ENCODE data around the gene GABRB2. TPM values are rescaled to one million over a fixed set of nuclear protein-coding genes. Genes with fewer than 3 reads are reported as not detected.
"Not testable (repeated sequence)": the region's sequence is repeated elsewhere in the genome, so short reads cannot be mapped to it uniquely, and the experiment has no call there.

The GABRB2 gene
- total and polyA plus RNA-seq, 2 of the 13 experiments (the other 11 are each of a cell fraction or from before 2014, with no cell fraction given), result 0.01 TPM; not detected in 1

GRCh38 chr5:161299053-161299452, 247.5 kb downstream of the GABRB2 start (continued):
- TF ChIP-seq ZNF503 (CRISPR knock-in tag; IDR thresholded peaks at IDR 0.05) (no peak), ZNF350 (CRISPR knock-in tag; IDR thresholded peaks at IDR 0.05; ENCODE audit: borderline replicate concordance, low read depth) (no peak), NONO (IDR thresholded peaks at IDR 0.05) (no peak), NONO (CRISPR knock-in tag; conservative IDR thresholded peaks at IDR 0.05) (no peak), BORCS8-MEF2B (CRISPR knock-in tag; IDR thresholded peaks at IDR 0.05) (no peak), ZNF34 (CRISPR knock-in tag; IDR thresholded peaks at IDR 0.05; ENCODE audit: borderline replicate concordance) (no peak), DNMT1 (CRISPR knock-in tag; IDR thresholded peaks at IDR 0.05) (no peak)
- TF ChIP-seq, protein P1, sequence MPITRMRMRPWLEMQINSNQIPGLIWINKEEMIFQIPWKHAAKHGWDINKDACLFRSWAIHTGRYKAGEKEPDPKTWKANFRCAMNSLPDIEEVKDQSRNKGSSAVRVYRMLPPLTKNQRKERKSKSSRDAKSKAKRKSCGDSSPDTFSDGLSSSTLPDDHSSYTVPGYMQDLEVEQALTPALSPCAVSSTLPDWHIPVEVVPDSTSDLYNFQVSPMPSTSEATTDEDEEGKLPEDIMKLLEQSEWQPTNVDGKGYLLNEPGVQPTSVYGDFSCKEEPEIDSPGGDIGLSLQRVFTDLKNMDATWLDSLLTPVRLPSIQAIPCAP (CRISPR knock-in tag; IDR thresholded peaks at IDR 0.05; ENCODE audit: low read depth), result no peak

- H2AFZ ChIP-seq (ENCODE audit: low read length); in situ Hi-C loops (cut with HindIII; ENCODE audit: extremely low pct_ligation_motif_present, low pct_unique_long_range_greater_than_20kb); BruUV-seq (replicated peaks); intact Hi-C loops (cut with micrococcal nuclease; ENCODE audit: unreplicated experiment); H3K4me1 ChIP-seq (ENCODE audit: insufficient read depth, low read length); H3K27me3 ChIP-seq (ENCODE audit: control insufficient read depth in 1 of 2, insufficient read depth in 2 of 2, low read length in 2 of 2); H3K9me3 ChIP-seq (ENCODE audit: low read length); H3K4me2 ChIP-seq (ENCODE audit: low read depth, low read length); H3K27ac ChIP-seq (ENCODE audit: extremely low read length, insufficient read depth, low read length); H4K20me1 ChIP-seq (ENCODE audit: insufficient read depth, low read length); H3K36me3 ChIP-seq (replicated peaks in 1 of 2; ENCODE audit: control insufficient read depth in 1 of 2, insufficient read depth in 2 of 2, low read length in 2 of 2); H3K9ac ChIP-seq (ENCODE audit: insufficient read depth, low read depth, low read length); FAIRE-seq; H3K4me3 ChIP-seq (replicated peaks in 1 of 3; ENCODE audit: insufficient read depth in 1 of 3, low read depth in 2 of 3, low read length in 3 of 3); DNase-seq (ENCODE audit: low spot score); POLR2A ChIA-PET; ATAC-seq; H3K79me2 ChIP-seq (ENCODE audit: insufficient read depth, low read length); CTCF ChIA-PET (ENCODE audit: low intra/inter-chr PET ratio, low total read pairs): not testable (repeated sequence)
- WGBS (ENCODE audit: low lambda C conversion rate), result 34% methylated on average over 2 of the region's 2 CpGs
These were observed 249.1 kb downstream of the GABRB2 start for GRCh38 chr5:161297388-161297787.
